HFFc6 (cell line): ENCODE data around the gene SYNJ2. TPM values are rescaled to one million over a fixed set of nuclear protein-coding genes. Genes with fewer than 3 reads are reported as not detected.

ENCODE experiments used
- DNase-seq: peaks from one replicate; pipeline ENCODE4 v3.0.0-alpha.2; 2018
- H3K27ac Mint-ChIP-seq: 2 replicates; pipeline ENCODE4 v1.8.0; 2020; ENCODE audit warnings: mild to moderate bottlenecking, mixed read lengths
- H3K27me3 Mint-ChIP-seq: 2 replicates; pipeline ENCODE4 v1.8.0; 2021; ENCODE audit warnings: mild to moderate bottlenecking, moderate library complexity, mixed read lengths; ENCODE audit not compliant: insufficient read depth
- H3K36me3 Mint-ChIP-seq: 2 replicates; pipeline ENCODE4 v1.8.0; 2021; ENCODE audit warnings: low read depth, mixed read lengths
- H3K4me1 Mint-ChIP-seq: 2 replicates; pipeline ENCODE4 v1.8.0; 2020; ENCODE audit warnings: low read depth, mixed read lengths
- H3K4me3 Mint-ChIP-seq: 2 replicates; pipeline ENCODE4 v1.8.0; 2020; ENCODE audit warnings: mild to moderate bottlenecking, moderate library complexity, mixed read lengths
- H3K9me3 Mint-ChIP-seq: 2 replicates; pipeline ENCODE4 v1.8.0; 2020; ENCODE audit warnings: mild to moderate bottlenecking, mixed read lengths
- CTCF ChIP-seq: fragments of 200-600 bp; sonication (generic); IDR thresholded peaks from 2 replicates; pipeline ENCODE4 v1.5.0; 2021; ENCODE audit warnings: antibody characterized with exemption, mild to moderate bottlenecking
- total RNA-seq, 6 experiments: library from RNA; stranded (reverse); fragmentation: NEBNext Ultra II Directional; extraction: Animal tissue kit (Norgen Biotek cat#: 25700); gene quantifications; 2 replicates in 1 of 6; 3 replicates in 5 of 6; pipeline ENCODE4 v1.2.3, GENCODE V29; 2021

SYNJ2 gene
- total RNA-seq, 6 experiments from 2014 or later, result 31.8 to 46.4 (median 41.3) TPM

- Mint-ChIP-seq H3K4me3 (no peak overlapping the region), H3K9me3 (no peaks in the 10 kb centered on the region), H3K27me3 (no peaks in the 10 kb centered on the region), H3K27ac (no peak overlapping the region), H3K4me1 (peaks cover 52% of the 10 kb centered on the region), H3K36me3 (peaks cover 28% of the 10 kb centered on the region)
- no peak for DNase-seq
- no peak for TF ChIP-seq CTCF
Measured at GRCh38 chr6:157996201-157996712, 14.6 kb downstream of the SYNJ2 start.

GRCh38 chr6:157996918-157997702 is 15.4 kb downstream of the SYNJ2 start:
- no peak for DNase-seq
- TF ChIP-seq CTCF, result no peak
- Mint-ChIP-seq H3K9me3 (no peaks in the 10 kb centered on the region), H3K27me3 (peaks cover 2% of the 10 kb centered on the region; the same call in 1 of the 2 replicates), H3K36me3 (peaks cover 34% of the 10 kb centered on the region), H3K27ac (no peak overlapping the region), H3K4me1 (peaks cover 59% of the 10 kb centered on the region), H3K4me3 (no peak overlapping the region)

- no peak overlapping the region for H3K27ac Mint-ChIP-seq
- H3K36me3 Mint-ChIP-seq, result peaks cover 31% of the 10 kb centered on the region
- H3K4me1 Mint-ChIP-seq, result peaks cover 63% of the 10 kb centered on the region
- H3K9me3 Mint-ChIP-seq, result no peaks in the 10 kb centered on the region
- no peak for TF ChIP-seq CTCF
- no peak for DNase-seq
- H3K27me3 Mint-ChIP-seq, result peaks cover 2% of the 10 kb centered on the region; the same call in 1 of the 2 replicates
- H3K4me3 Mint-ChIP-seq, result no peak overlapping the region
Measured at GRCh38 chr6:157997893-157998608, 16.4 kb downstream of the SYNJ2 start.

- H3K4me1 Mint-ChIP-seq, result peaks cover 63% of the 10 kb centered on the region
Measured at GRCh38 chr6:157998707-157999167, 17.1 kb downstream of the SYNJ2 start.

More at GRCh38 chr6:157998707-157999167, 17.1 kb downstream of the SYNJ2 start:
- no peaks in the 10 kb centered on the region for H3K9me3 Mint-ChIP-seq
- H3K4me3 Mint-ChIP-seq, result no peak overlapping the region
- peaks cover 31% of the 10 kb centered on the region for H3K36me3 Mint-ChIP-seq
- peak overlapping the region; percentile 25; the same call in 1 of the 2 replicates for H3K27ac Mint-ChIP-seq
- H3K27me3 Mint-ChIP-seq, result peaks cover 3% of the 10 kb centered on the region; the same call in 1 of the 2 replicates
- no peak for DNase-seq
- TF ChIP-seq CTCF, result no peak
